ENCODE results near the gene VPS33A. TPM values are rescaled to one million over a fixed set of nuclear protein-coding genes. Genes with fewer than 3 reads are reported as not detected.

The VPS33A gene
- total and polyA plus RNA-seq, 4 donors = 6.4 to 14.9 (median 10.0) TPM

- peaks cover 1 to 12% (median 7%) of the 10 kb centered on the region in 4 donors for H3K36me3 ChIP-seq (ENCODE audit: control insufficient read depth in 4 of 4, insufficient read depth in 3 of 4, low read depth in 1 of 4, low read length in 3 of 4)
- no peaks in the 10 kb centered on the region for H3K4me1 ChIP-seq (ENCODE audit: control insufficient read depth in 4 of 4, insufficient read depth in 4 of 4, low read length in 3 of 4)
- no peak overlapping the region for H3K27ac ChIP-seq (ENCODE audit: low read depth in 1 of 2, low read length in 2 of 2)
- H3K4me3 ChIP-seq (ENCODE audit: low read depth in 1 of 3, low read length in 3 of 3) = no peak overlapping the region
- no peaks in the 10 kb centered on the region for H3K9me3 ChIP-seq (ENCODE audit: control insufficient read depth in 4 of 4, low read length in 3 of 4)
- H3K27me3 ChIP-seq (ENCODE audit: control insufficient read depth in 4 of 4, insufficient read depth in 4 of 4, low read length in 3 of 4) = no peaks in the 10 kb centered on the region
- no peak for TF ChIP-seq JUND (IDR thresholded peaks at IDR 0.05)
- WGBS = 88% methylated on average over 6 of the region's 6 CpGs
- DNase-seq (ENCODE audit: low spot score) = no peak
- no peak overlapping the region for H3K9ac ChIP-seq (ENCODE audit: low read depth in 1 of 2, low read length in 2 of 2)
Observed at GRCh38 chr12:122243965-122244364, 22.3 kb downstream of the VPS33A start.

GRCh38 chr12:122238861-122239260 is 27.4 kb downstream of the VPS33A start:
- H3K36me3 ChIP-seq (ENCODE audit: control insufficient read depth in 4 of 4, insufficient read depth in 3 of 4, low read depth in 1 of 4, low read length in 3 of 4) = peaks cover 1 to 13% (median 8%) of the 10 kb centered on the region in 4 donors
- no peaks in the 10 kb centered on the region for H3K9me3 ChIP-seq (ENCODE audit: control insufficient read depth in 4 of 4, low read length in 3 of 4)
- no peak overlapping the region for H3K9ac ChIP-seq (ENCODE audit: low read depth in 1 of 2, low read length in 2 of 2)
- no peak for DNase-seq (ENCODE audit: low spot score)
- H3K27ac ChIP-seq (ENCODE audit: low read depth in 1 of 2, low read length in 2 of 2) = no peak overlapping the region
- WGBS = 97% methylated on average over 5 of the region's 5 CpGs
- no peak for TF ChIP-seq MAX (IDR thresholded peaks at IDR 0.05)
- TF ChIP-seq GABPA (IDR thresholded peaks at IDR 0.05 in 1 of 2, conservative IDR thresholded peaks at IDR 0.05 in 1 of 2) = no peak
- no peak for TF ChIP-seq ATF3 (IDR thresholded peaks at IDR 0.05)
- no peak for TF ChIP-seq FOXA2 (IDR thresholded peaks at IDR 0.05)
- no peak for TF ChIP-seq ZBTB33 (IDR thresholded peaks at IDR 0.05)
- TF ChIP-seq FOXA1 (IDR thresholded peaks at IDR 0.05) = no peak
- TF ChIP-seq EGR1 (IDR thresholded peaks at IDR 0.05; ENCODE audit: low read depth in 2 of 2) = no peak
- TF ChIP-seq JUND (IDR thresholded peaks at IDR 0.05) = no peak
- TF ChIP-seq TAF1 (conservative IDR thresholded peaks at IDR 0.05) = no peak
- no peak for TF ChIP-seq HNF4A (conservative IDR thresholded peaks at IDR 0.05)
- no peak for TF ChIP-seq CTCF (IDR thresholded peaks at IDR 0.05; ENCODE audit: low read depth, low read length, missing input control)
- TF ChIP-seq NR2F2 (IDR thresholded peaks at IDR 0.05) = no peak
- no peak for TF ChIP-seq SP1 (IDR thresholded peaks at IDR 0.05)
- no peak for TF ChIP-seq RXRA (IDR thresholded peaks at IDR 0.05)
- TF ChIP-seq YY1 (IDR thresholded peaks at IDR 0.05) = no peak
- TF ChIP-seq HNF4G (IDR thresholded peaks at IDR 0.05) = no peak
- no peak for TF ChIP-seq REST (IDR thresholded peaks at IDR 0.05)
- no peak for TF ChIP-seq RAD21 (IDR thresholded peaks at IDR 0.05)
- no peak overlapping the region for H3K4me3 ChIP-seq (ENCODE audit: low read depth in 1 of 3, low read length in 3 of 3)
- H3K27me3 ChIP-seq (ENCODE audit: control insufficient read depth in 4 of 4, insufficient read depth in 4 of 4, low read length in 3 of 4) = no peaks in the 10 kb centered on the region
- peaks cover 0 to 10% (median 6%) of the 10 kb centered on the region in 4 donors for H3K4me1 ChIP-seq (ENCODE audit: control insufficient read depth in 4 of 4, insufficient read depth in 4 of 4, low read length in 3 of 4)
